GM21526 (cell line): ENCODE results near the gene SENP6.
"Not testable (repeated sequence)": the region's sequence is repeated elsewhere in the genome, so short reads cannot be mapped to it uniquely, and the experiment has no call there.

ENCODE experiments used
- ATAC-seq: cut with Tn5 transposase; IDR thresholded peaks from one replicate; pipeline ENCODE4 v1.9.1; 2021; ENCODE audit warnings: moderate library complexity; ENCODE audit not compliant: unreplicated experiment, low FRiP score

Gene SENP6, protein sequence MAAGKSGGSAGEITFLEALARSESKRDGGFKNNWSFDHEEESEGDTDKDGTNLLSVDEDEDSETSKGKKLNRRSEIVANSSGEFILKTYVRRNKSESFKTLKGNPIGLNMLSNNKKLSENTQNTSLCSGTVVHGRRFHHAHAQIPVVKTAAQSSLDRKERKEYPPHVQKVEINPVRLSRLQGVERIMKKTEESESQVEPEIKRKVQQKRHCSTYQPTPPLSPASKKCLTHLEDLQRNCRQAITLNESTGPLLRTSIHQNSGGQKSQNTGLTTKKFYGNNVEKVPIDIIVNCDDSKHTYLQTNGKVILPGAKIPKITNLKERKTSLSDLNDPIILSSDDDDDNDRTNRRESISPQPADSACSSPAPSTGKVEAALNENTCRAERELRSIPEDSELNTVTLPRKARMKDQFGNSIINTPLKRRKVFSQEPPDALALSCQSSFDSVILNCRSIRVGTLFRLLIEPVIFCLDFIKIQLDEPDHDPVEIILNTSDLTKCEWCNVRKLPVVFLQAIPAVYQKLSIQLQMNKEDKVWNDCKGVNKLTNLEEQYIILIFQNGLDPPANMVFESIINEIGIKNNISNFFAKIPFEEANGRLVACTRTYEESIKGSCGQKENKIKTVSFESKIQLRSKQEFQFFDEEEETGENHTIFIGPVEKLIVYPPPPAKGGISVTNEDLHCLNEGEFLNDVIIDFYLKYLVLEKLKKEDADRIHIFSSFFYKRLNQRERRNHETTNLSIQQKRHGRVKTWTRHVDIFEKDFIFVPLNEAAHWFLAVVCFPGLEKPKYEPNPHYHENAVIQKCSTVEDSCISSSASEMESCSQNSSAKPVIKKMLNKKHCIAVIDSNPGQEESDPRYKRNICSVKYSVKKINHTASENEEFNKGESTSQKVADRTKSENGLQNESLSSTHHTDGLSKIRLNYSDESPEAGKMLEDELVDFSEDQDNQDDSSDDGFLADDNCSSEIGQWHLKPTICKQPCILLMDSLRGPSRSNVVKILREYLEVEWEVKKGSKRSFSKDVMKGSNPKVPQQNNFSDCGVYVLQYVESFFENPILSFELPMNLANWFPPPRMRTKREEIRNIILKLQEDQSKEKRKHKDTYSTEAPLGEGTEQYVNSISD

GRCh38 chr6:75601304-75602245, at the start of gene SENP6:
SENP6 (plus strand) TSS chr6:75601880; CDS start chr6:75602525, 645 bp downstream.
- peak; percentile 69 for ATAC-seq

- no peak for ATAC-seq
These were observed 45.4 kb upstream of the SENP6 start for GRCh38 chr6:75556240-75556639.

GRCh38 chr6:75557068-75557467, 44.6 kb upstream of the SENP6 start:
- no peak for ATAC-seq

- ATAC-seq = peak; percentile 91
These were observed 38.6 kb upstream of the SENP6 start for GRCh38 chr6:75563032-75563431.

DNA sequence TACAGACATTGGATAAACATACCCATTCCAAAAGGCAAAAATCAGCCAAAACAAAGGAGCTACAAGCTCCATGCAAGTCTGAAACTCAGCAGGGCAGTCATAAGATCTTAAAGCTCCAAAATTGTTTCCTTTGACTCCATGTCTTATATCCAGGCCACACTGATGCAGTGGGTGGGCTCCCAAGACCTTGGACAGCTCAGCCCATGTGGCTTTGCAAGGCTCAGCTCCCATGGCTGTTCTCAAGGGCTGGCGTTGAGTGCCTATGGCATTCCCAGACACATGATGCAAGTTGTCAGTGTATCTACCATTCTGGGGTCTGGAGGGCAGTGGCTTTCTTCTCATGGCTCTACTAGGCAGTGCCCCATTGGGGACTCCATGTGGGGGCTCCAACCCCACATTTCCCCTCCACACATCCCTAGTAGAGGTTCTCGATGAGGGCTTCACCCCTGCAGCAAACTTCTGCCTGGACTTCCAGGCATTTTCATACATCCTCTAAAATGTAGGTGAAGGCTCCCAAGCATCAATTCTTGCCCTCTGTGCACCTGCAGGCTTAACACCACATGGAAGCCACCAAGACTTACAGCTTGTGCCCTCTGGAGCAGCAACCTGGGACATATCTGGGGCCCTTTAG, 35.4 kb upstream of the SENP6 start:
- ATAC-seq = no peak

GRCh38 chr6:75568100-75568499, 33.6 kb upstream of the SENP6 start:
- ATAC-seq = no peak

DNA sequence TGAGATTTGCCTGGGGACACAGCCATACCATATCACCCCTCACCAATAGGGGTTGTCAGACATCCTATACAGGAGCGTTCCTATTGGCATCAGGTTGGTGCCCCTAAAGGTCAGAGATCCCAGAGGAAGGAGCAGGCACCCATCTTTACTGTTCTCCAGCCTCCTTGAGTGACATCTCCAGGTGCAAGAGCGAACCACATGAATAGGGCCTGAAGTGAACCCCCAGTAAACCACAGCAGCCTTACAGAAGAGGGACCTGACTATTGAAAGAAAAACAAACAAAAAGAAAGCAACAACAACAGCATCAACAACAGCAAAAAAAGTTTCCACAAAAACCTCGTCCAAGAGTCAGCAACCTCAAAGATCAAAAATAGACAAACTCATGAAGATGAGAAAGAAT, 32.7 kb upstream of the SENP6 start:
- ATAC-seq = no peak

DNA sequence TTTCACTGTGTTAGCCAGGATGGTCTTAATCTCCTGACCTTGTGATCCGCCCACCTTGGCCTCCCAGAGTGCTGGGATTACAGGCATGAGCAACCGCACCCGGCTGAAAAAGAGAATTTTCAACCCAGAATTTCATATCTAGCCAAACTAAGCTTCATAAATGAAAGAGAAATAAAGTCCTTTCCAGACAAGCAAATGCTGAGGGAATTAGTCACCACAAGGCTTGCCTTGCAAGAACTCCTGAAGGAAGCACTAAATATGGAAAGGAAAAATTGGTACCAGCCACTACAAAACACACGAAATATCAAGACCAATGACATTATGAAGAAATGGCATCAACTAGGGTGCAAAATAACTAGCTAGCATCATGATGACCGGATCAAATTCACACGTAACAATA, 31.0 kb upstream of the SENP6 start:
- ATAC-seq = not testable (repeated sequence)

DNA sequence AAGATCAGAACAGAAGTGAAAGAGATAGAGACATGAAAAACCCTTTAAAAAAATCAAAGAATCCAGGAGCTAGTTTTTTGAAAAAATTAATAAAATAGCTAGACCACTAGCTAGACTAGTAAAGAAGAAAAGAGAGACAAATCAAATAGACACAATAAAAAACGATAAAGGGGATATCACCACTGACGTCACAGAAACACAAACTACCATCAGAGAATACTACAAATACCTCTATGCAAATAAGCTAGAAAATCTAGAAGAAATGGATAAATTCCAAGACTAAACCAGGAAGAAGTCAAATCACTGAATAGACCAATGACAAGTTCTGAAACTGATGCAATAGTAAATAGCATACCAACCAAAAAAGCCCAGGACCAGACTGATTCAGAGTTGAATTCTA, 29.6 kb upstream of the SENP6 start:
- no peak for ATAC-seq

GRCh38 chr6:75579951-75580350, 21.7 kb upstream of the SENP6 start:
- peak; percentile 91 for ATAC-seq

DNA sequence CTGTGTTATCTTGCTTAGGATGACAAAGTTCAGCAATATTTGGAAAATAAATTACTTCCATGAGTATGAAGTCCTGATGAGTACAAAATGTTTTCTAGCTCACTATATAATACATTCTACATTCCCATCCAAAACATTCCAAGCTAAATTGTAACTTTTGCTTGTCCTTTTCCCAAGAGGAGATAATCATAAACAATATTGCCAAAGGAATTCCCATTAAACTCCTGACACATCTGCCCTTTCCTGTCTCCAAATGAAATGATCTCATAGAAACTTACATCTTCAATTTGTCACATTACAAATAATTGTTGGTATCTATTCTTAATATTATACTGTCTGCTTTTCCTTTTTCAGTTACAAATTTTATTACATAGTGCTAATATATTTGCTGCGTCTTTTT, 20.4 kb upstream of the SENP6 start:
- no peak for ATAC-seq

GRCh38 chr6:75584552-75584951, 17.1 kb upstream of the SENP6 start:
- not testable (repeated sequence) for ATAC-seq

DNA sequence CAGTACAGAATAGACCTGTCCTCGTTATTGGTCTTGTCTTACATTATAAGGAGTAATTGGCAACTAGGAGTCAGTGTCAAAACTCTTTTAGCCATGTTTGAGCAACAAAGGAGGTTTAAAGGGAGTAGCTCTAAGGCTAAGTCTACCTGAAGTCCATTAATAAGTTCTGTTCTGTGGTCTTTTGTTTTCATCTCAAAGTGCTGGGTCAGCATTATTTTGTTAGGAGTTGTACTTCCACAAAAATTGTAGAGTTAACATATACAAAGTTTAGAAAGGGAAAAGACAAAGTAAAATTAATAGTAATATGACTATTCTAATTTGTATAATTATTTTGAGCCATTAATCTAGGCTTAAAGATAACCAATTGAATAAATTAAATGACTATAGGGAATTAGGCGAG, 12.7 kb upstream of the SENP6 start:
- ATAC-seq = no peak

- ATAC-seq = no peak
These were observed 11.3 kb upstream of the SENP6 start for GRCh38 chr6:75590370-75590769.

DNA sequence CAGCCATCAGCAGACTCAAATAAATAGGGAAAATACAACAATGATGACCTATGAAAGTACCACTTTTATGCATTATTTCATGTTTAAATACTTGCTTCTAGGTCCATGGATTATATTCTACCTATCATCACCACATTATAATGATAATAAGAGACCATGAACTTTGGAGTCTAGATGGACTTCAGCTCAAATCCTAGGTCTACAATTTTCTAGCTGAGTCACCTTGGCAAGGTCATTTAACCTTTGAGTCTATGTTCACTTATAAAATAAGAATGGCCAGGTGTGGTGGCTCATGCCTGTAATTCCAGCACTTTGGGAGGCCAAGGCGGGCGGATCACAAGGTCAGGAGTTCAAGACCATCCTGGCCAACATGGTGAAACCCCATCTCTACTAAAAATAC, 5.3 kb upstream of the SENP6 start:
- ATAC-seq = not testable (repeated sequence)

- ATAC-seq = no peak
These were observed 912 bp upstream of the SENP6 start for GRCh38 chr6:75600768-75601167.

DNA sequence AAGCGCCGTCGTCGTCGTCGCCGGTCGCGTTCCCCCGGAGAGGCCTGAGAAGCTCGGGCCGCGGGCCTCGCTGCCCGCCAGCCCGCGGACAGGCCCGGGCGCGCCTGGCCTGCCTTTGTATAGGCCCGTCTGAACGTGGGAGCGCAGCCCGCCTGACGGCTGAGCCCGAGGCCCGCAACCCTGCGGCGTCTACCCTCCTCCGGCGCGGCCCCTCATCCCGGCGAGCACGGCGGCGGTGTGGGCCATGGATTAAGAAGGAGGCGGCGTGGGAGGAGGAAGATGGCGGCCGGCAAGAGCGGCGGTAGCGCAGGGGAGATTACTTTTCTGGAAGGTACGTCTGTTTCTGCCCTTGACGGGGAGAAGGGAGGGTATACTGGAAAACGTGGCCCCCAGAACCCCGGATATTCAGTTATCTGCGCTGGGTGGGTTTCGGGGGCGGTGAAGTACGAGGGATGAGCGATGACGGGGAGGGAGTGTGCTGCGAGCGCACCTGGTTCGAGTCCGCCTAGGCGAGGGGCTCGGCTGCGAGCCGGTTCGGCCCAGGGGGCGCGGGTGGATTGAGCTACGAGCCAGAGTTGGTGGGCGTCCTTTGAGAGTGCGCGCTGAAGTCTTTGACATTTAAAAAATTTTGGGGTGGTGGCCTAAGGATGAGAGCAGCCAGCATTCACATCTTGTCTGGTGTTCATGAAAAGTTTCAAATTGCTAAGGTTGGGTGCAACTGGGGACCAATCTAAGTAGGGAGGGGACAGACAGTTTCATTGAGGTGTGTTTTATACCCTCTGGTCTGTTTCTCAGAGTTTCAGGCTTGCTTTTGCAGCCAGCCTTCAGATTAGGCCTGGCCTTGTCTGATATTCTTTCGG, 796 bp downstream of the SENP6 start:
- peak; percentile 34 for ATAC-seq

- ATAC-seq = no peak
These were observed 1.4 kb downstream of the SENP6 start for GRCh38 chr6:75603106-75603420.

- ATAC-seq = no peak
These were observed 2.6 kb downstream of the SENP6 start for GRCh38 chr6:75604294-75604693.
